HCT116 (cell line): ENCODE data around the gene RIN3. TPM values are rescaled to one million over a fixed set of nuclear protein-coding genes. Genes with fewer than 3 reads are reported as not detected.

Experiments used
- ATAC-seq: fragments of 200-7000 bp; cut with Tn5 transposase; 2 replicates; pipeline ENCODE4 v1.9.1; 2020; ENCODE audit warnings: mild to moderate bottlenecking, moderate library complexity
- BruUV-seq: library from RNA; stranded (reverse); fragments of 400-500 nt; replicated peaks from 2 replicates; lab custom pipeline; 2021; lab: Mats Ljungman, UMichigan
- CTCF ChIA-PET: fragments of 300-600 bp; sonication (Branson Sonifier 250); formaldehyde crosslinking; loops from one replicate; lab custom pipeline; 2021; ENCODE audit warnings: antibody characterized with exemption; lab: Charles Lee
- POLR2A ChIA-PET: fragments of 300-600, 350-600 bp; sonication (Branson Sonifier 250); formaldehyde crosslinking; loops from one replicate; lab custom pipeline; 2021; ENCODE audit warnings: antibody characterized with exemption; lab: Charles Lee
- RAD21 ChIA-PET, 2 experiments: fragments of 300-600 bp; sonication (Branson Sonifier 250); formaldehyde crosslinking; loops; one replicate each; lab custom pipeline; 2023; ENCODE audit warnings: low total read pairs in 2 of 2; ENCODE audit not compliant: uncharacterized antibody in 2 of 2, unreplicated experiment in 2 of 2, low non-redundant PET in 1 of 2; lab: Charles Lee
- DNase-seq: peaks from one replicate; pipeline ENCODE4 v3.0.0-alpha.2; 2010; ENCODE audit warnings: low read depth, low spot score
- H2AFZ ChIP-seq: fragments of 200-600 bp; shearing (Covaris generic), sonication (generic); 2 replicates; pipeline ENCODE4 v1.6.1; 2017; ENCODE audit warnings: low read depth, mixed run types, mixed read lengths, antibody characterized with exemption, low read length; ENCODE audit not compliant: poor library complexity, severe bottlenecking
- H3K27ac ChIP-seq: 2 replicates; pipeline ENCODE4 v1.5.1; 2012; ENCODE audit warnings: low read depth, low read length
- H3K27me3 ChIP-seq: fragments of 200-600 bp; sonication (generic); 2 replicates; pipeline ENCODE4 v1.6.1; 2016; ENCODE audit warnings: mixed run types, low read length, mixed read lengths; ENCODE audit not compliant: insufficient read depth
- H3K36me3 ChIP-seq, 2 experiments: fragments of 200-500 bp in 1 of 2; fragments of 200-600 bp in 1 of 2; sonication (Bioruptor generic) in 1 of 2; sonication (generic) in 1 of 2; 2 replicates each; pipeline versions ENCODE4 v1.5.1 to v1.6.1; 2014 to 2016; ENCODE audit warnings: low read length in 2 of 2, inconsistent platforms in 1 of 2, mixed read lengths in 1 of 2, mixed run types in 1 of 2; ENCODE audit not compliant: insufficient read depth in 2 of 2, control insufficient read depth in 1 of 2
- H3K4me1 ChIP-seq, 2 experiments: fragments of 200-600 bp in 1 of 2; sonication (generic) in 1 of 2; 2 replicates each; pipeline versions ENCODE4 v1.5.1 to v1.6.1; 2012 to 2017; ENCODE audit warnings: low read length in 2 of 2, inconsistent platforms in 1 of 2, mild to moderate bottlenecking in 1 of 2, mixed read lengths in 1 of 2, mixed run types in 1 of 2, moderate library complexity in 1 of 2; ENCODE audit not compliant: insufficient read depth in 2 of 2, control insufficient read depth in 1 of 2
- H3K4me2 ChIP-seq: fragments of 200-600 bp; sonication (generic); 2 replicates; pipeline ENCODE4 v1.6.1; 2017; ENCODE audit warnings: mixed run types, low read length, mixed read lengths
- H3K4me3 ChIP-seq, 2 experiments: fragments of 200-600 bp in 1 of 2; sonication (generic) in 1 of 2; replicated peaks in 1 of 2; 2 replicates each; pipeline ENCODE4 v1.5.1; 2011 to 2016; ENCODE audit warnings: low read length in 2 of 2, control low read depth in 1 of 2, low read depth in 1 of 2, mild to moderate bottlenecking in 1 of 2, mixed read lengths in 1 of 2, mixed run types in 1 of 2
- H3K79me2 ChIP-seq: fragments of 200-600 bp; sonication (generic); 2 replicates; pipeline ENCODE4 v1.6.1; 2017; ENCODE audit warnings: mild to moderate bottlenecking, mixed run types, low read length, moderate library complexity, mixed read lengths; ENCODE audit not compliant: insufficient read depth
- H3K9ac ChIP-seq: fragments of 200-600 bp; sonication (generic); 2 replicates; pipeline ENCODE4 v1.6.1; 2016; ENCODE audit warnings: low read length, mixed read lengths
- H3K9me2 ChIP-seq: fragments of 200-600 bp; sonication (generic), shearing (Covaris generic); 2 replicates; pipeline ENCODE4 v1.6.1; 2017; ENCODE audit warnings: mixed run types, mild to moderate bottlenecking, moderate library complexity; ENCODE audit not compliant: insufficient read depth
- H3K9me3 ChIP-seq, 2 experiments: fragments of 200-500 bp in 1 of 2; fragments of 200-600 bp in 1 of 2; sonication (Bioruptor generic) in 1 of 2; sonication (generic) in 1 of 2; 2 replicates each; pipeline ENCODE4 v1.6.1; 2014 to 2017; ENCODE audit warnings: low read length in 2 of 2, mixed read lengths in 2 of 2, inconsistent platforms in 1 of 2, low read depth in 1 of 2, mild to moderate bottlenecking in 1 of 2, mixed run types in 1 of 2, moderate library complexity in 1 of 2; ENCODE audit not compliant: control insufficient read depth in 1 of 2, insufficient read depth in 1 of 2
- H4K20me1 ChIP-seq: fragments of 200-600 bp; sonication (generic), shearing (Covaris generic); 2 replicates; pipeline ENCODE4 v1.6.1; 2017; ENCODE audit warnings: mixed run types, mild to moderate bottlenecking, moderate library complexity; ENCODE audit not compliant: insufficient read depth
- CBX3 ChIP-seq: IDR thresholded peaks from 2 replicates; pipeline ENCODE4 v1.6.1; 2012; ENCODE audit warnings: low read depth
- CEBPB ChIP-seq: IDR thresholded peaks from 2 replicates; pipeline ENCODE4 v1.6.1; 2012; ENCODE audit warnings: low read depth
- ELF1 ChIP-seq: IDR thresholded peaks from 2 replicates; pipeline ENCODE4 v1.6.1; 2012; ENCODE audit warnings: low read depth, borderline replicate concordance
- FOSL1 ChIP-seq: IDR thresholded peaks from 2 replicates; pipeline ENCODE4 v1.6.1; 2012; ENCODE audit warnings: low read depth
- JUND ChIP-seq: IDR thresholded peaks from 2 replicates; pipeline ENCODE4 v1.6.1; 2012
- SIN3A ChIP-seq: IDR thresholded peaks from 2 replicates; pipeline ENCODE4 v1.6.1; 2012; ENCODE audit warnings: low read depth
- SP1 ChIP-seq: IDR thresholded peaks from 2 replicates; pipeline ENCODE4 v1.6.1; 2012; ENCODE audit warnings: low read depth
- ZFX ChIP-seq: fragments of 450-650 bp; IDR thresholded peaks from 2 replicates; pipeline ENCODE4 v1.6.1; 2017
- ZNF274 ChIP-seq: fragments of 200-500 bp; sonication (Bioruptor generic); IDR thresholded peaks from 2 replicates; pipeline ENCODE4 v1.6.1; 2014; ENCODE audit warnings: mild to moderate bottlenecking, low read depth, low read length, inconsistent platforms
- intact Hi-C: fragments of 100-400 bp; cut with micrococcal nuclease; formaldehyde crosslinking; loops from 2 replicates; pipeline ENCODE4 v1.10.0; 2022
- total RNA-seq: library from RNA; stranded (reverse); gene quantifications from one replicate; pipeline ENCODE4 v1.2.1, GENCODE V29; 2021; ENCODE audit not compliant: unreplicated experiment
- TF ChIP-seq, protein P1 (sequence below): IDR thresholded peaks from 2 replicates; pipeline ENCODE4 v1.6.1; 2012; ENCODE audit warnings: low read depth
- TF ChIP-seq, protein P2 (sequence below), 3 experiments: fragments of 200-600 bp in 1 of 3; sonication (generic) in 1 of 3; IDR thresholded peaks in 2 of 3; conservative IDR thresholded peaks in 1 of 3; 2 replicates each; pipeline ENCODE4 v1.5.1; 2012 to 2017; ENCODE audit warnings: low read depth in 2 of 3, low read length in 2 of 3, antibody characterized with exemption in 1 of 3, borderline replicate concordance in 1 of 3, control low read depth in 1 of 3, mild to moderate bottlenecking in 1 of 3, mixed read lengths in 1 of 3, mixed run types in 1 of 3, moderate library complexity in 1 of 3; ENCODE audit not compliant: insufficient read depth in 1 of 3
- TF ChIP-seq, protein P3 (sequence below): IDR thresholded peaks from 2 replicates; pipeline ENCODE4 v1.6.1; 2011; ENCODE audit warnings: mild to moderate bottlenecking, low read length, moderate library complexity; ENCODE audit not compliant: insufficient replicate concordance; ENCODE audit errors: extremely low read depth
- TF ChIP-seq, protein P4 (sequence below): IDR thresholded peaks from 2 replicates; pipeline ENCODE4 v1.6.1; 2012

The RIN3 gene
- total RNA-seq, 1 experiment from 2014 or later: 22.2 TPM

DNA sequence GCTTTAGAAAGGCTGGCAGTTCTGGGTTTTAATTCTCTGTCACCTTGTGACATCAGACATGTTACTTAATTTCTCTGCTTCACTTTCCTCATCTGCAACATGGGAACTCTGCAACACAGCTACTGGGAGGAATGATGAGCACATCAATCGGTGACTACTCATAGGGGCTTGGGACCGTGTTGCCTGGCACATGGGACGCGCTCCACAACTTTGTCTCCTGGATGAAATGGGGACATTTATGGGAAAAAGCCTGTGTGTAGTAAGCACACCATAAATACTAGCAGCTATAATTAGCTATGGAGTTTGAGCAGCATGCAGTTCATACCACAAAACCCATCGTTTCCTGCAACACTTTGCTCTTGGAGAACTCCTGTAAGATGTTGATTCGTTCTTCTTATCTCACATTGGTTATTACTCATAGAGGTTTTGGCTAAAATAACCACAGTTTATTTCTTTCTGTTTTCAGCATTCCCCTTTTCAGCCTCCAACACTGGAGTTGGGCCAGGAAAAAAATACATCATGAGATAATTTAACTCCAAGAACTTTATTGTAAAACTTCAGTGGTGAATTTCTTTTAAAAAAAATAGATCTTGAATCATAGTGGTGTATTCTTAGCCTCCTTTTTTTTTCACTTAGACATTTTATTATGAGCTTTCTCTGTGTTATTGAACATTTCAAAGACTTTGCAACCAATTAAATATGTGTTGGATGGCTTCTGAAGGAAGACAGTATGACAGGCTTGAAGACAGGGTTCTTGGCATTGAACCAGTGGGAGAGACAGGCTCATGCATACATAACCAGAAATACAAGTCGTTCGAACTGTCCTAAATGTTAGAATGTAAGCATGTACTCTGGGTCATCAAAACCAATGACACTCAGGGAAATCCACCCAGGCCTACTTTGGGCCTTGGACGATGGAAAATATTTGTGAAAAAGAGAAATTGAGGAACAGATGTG is 72.7 kb downstream of the RIN3 start:
- Histone ChIP-seq H3K79me2 (no peaks in the 10 kb centered on the region), H3K36me3 (no peaks in the 10 kb centered on the region), H3K9ac (no peak overlapping the region), H3K4me2 (no peak overlapping the region), H3K9me3 (no peaks in the 10 kb centered on the region), H3K27me3 (no peaks in the 10 kb centered on the region), H2AFZ (no peak overlapping the region), H3K27ac (no peak overlapping the region), H3K4me1 (peaks cover 0 to 3% of the 10 kb centered on the region in 2 experiments; a peak in 1 of 4 replicates), H4K20me1 (no peaks in the 10 kb centered on the region), H3K9me2 (no peaks in the 10 kb centered on the region), H3K4me3 (no peak overlapping the region)
- RAD21 ChIA-PET: no interaction called here
- TF ChIP-seq, protein P1, sequence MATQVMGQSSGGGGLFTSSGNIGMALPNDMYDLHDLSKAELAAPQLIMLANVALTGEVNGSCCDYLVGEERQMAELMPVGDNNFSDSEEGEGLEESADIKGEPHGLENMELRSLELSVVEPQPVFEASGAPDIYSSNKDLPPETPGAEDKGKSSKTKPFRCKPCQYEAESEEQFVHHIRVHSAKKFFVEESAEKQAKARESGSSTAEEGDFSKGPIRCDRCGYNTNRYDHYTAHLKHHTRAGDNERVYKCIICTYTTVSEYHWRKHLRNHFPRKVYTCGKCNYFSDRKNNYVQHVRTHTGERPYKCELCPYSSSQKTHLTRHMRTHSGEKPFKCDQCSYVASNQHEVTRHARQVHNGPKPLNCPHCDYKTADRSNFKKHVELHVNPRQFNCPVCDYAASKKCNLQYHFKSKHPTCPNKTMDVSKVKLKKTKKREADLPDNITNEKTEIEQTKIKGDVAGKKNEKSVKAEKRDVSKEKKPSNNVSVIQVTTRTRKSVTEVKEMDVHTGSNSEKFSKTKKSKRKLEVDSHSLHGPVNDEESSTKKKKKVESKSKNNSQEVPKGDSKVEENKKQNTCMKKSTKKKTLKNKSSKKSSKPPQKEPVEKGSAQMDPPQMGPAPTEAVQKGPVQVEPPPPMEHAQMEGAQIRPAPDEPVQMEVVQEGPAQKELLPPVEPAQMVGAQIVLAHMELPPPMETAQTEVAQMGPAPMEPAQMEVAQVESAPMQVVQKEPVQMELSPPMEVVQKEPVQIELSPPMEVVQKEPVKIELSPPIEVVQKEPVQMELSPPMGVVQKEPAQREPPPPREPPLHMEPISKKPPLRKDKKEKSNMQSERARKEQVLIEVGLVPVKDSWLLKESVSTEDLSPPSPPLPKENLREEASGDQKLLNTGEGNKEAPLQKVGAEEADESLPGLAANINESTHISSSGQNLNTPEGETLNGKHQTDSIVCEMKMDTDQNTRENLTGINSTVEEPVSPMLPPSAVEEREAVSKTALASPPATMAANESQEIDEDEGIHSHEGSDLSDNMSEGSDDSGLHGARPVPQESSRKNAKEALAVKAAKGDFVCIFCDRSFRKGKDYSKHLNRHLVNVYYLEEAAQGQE: no peak
- TF ChIP-seq, protein P2, sequence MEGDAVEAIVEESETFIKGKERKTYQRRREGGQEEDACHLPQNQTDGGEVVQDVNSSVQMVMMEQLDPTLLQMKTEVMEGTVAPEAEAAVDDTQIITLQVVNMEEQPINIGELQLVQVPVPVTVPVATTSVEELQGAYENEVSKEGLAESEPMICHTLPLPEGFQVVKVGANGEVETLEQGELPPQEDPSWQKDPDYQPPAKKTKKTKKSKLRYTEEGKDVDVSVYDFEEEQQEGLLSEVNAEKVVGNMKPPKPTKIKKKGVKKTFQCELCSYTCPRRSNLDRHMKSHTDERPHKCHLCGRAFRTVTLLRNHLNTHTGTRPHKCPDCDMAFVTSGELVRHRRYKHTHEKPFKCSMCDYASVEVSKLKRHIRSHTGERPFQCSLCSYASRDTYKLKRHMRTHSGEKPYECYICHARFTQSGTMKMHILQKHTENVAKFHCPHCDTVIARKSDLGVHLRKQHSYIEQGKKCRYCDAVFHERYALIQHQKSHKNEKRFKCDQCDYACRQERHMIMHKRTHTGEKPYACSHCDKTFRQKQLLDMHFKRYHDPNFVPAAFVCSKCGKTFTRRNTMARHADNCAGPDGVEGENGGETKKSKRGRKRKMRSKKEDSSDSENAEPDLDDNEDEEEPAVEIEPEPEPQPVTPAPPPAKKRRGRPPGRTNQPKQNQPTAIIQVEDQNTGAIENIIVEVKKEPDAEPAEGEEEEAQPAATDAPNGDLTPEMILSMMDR (IDR thresholded peaks at IDR 0.05 in 2 of 3, conservative IDR thresholded peaks at IDR 0.05 in 1 of 3; ENCODE audit: borderline replicate concordance in 1 of 3, insufficient read depth in 1 of 3, low read depth in 2 of 3, low read length in 2 of 3): no peak
- TF ChIP-seq ELF1 (no peak), SIN3A (no peak), CEBPB (no peak), ZFX (no peak), JUND (no peak), SP1 (no peak), FOSL1 (no peak), CBX3 (no peak), ZNF274 (no peak)
- TF ChIP-seq, protein P3, sequence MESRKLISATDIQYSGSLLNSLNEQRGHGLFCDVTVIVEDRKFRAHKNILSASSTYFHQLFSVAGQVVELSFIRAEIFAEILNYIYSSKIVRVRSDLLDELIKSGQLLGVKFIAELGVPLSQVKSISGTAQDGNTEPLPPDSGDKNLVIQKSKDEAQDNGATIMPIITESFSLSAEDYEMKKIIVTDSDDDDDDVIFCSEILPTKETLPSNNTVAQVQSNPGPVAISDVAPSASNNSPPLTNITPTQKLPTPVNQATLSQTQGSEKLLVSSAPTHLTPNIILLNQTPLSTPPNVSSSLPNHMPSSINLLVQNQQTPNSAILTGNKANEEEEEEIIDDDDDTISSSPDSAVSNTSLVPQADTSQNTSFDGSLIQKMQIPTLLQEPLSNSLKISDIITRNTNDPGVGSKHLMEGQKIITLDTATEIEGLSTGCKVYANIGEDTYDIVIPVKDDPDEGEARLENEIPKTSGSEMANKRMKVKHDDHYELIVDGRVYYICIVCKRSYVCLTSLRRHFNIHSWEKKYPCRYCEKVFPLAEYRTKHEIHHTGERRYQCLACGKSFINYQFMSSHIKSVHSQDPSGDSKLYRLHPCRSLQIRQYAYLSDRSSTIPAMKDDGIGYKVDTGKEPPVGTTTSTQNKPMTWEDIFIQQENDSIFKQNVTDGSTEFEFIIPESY: no peak
- TF ChIP-seq, protein P4, sequence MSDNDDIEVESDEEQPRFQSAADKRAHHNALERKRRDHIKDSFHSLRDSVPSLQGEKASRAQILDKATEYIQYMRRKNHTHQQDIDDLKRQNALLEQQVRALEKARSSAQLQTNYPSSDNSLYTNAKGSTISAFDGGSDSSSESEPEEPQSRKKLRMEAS: no peak
- POLR2A ChIA-PET: no interaction called here
- CTCF ChIA-PET: no interaction called here
- intact Hi-C loops: loop anchor here (10.0 kb wide), 1 partner anchor 99 kb away; no protein-coding TSS in a partner anchor
- no TSS peak for BruUV-seq
- ATAC-seq: no peak
- no peak for DNase-seq
